T-helper 22 cell (primary cell): ENCODE results near the gene ARHGAP42.
"Not testable (repeated sequence)": the region's sequence is repeated elsewhere in the genome, so short reads cannot be mapped to it uniquely, and the experiment has no call there.

Experiments used
- DNase-seq: peaks from one replicate; pipeline ENCODE4 v3.0.0-alpha.2; 2020; ENCODE audit warnings: low read depth

The ARHGAP42 gene

GRCh38 chr11:100726680-100727079, 39.6 kb downstream of the ARHGAP42 start:
- no peak for DNase-seq

GRCh38 chr11:100727410-100727809, 40.3 kb downstream of the ARHGAP42 start:
- no peak for DNase-seq

- no peak for DNase-seq
These were observed 43.2 kb downstream of the ARHGAP42 start for GRCh38 chr11:100730266-100730665.

DNA sequence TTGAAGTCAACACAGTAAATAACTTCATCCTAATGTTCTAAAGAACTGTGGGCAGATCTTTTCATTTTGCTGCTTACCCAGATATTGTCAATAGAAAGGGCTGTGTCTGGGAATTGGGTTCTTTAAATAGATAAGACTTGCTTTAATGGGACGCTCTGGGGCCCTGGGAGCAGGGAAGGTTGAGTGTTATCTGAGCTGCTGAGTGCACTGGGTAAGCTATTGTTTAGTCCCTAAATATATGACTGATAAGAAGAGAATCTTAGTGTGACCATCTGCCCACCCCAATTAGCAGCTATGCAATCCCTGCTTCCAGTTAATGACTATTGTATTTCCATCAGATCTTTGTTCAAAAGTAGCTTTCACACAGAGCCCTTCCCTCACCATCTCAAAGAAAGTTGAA, 44.4 kb downstream of the ARHGAP42 start:
- DNase-seq: no peak

DNA sequence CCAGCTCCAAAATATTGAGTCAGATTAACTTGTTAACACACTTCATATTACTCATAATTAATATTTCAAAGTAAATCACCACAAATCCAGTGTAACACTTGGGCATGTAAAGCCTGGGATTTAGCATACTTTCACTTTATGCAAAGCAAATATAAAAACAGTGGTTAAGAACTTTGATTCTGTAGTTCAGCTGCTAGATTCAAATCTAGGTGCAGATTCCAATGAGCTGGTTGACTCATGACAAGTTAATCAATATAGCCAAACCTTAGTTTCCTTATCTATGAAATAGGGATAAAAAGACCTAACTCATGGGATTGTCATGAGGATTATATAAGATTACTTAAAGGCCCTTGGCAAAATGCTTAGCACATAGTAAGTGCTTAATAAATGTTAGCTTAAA, 45.9 kb downstream of the ARHGAP42 start:
- no peak for DNase-seq

DNA sequence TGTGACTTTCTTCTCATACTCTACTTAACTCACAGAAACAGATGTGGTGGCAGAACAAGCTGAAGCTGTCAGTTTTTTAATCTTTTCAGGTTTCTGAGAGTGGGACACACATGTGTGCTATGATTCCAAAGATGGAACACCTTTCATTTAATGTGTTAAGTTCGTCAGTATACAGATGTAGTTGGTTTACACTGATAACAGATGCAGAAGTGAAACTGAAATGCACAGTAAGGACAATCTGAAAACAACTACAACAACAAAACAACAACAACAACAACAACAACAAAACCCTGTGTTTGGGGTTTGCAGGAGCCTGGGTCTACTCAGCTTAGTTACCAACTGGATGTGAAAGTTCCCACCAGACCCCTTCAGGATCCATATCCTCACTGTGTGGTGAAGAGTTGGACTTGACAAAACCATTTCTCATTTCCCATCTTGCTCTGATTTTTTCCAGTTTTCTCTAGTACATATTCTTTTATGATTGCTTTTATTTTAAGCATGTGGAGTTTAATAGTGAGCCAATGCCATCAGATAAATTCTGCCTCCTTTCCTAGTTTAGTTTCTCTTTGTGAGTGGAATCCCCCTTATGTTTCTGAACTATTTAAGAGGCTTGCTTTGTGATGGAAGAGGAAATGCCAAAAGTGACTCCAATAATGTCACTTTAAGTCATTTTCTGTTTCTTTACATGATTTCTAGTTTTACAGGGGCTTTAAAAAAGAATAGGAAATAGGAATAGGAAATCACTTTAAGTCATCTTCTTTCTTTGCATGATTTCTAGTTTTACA, 47.8 kb downstream of the ARHGAP42 start:
- DNase-seq: no peak

DNA sequence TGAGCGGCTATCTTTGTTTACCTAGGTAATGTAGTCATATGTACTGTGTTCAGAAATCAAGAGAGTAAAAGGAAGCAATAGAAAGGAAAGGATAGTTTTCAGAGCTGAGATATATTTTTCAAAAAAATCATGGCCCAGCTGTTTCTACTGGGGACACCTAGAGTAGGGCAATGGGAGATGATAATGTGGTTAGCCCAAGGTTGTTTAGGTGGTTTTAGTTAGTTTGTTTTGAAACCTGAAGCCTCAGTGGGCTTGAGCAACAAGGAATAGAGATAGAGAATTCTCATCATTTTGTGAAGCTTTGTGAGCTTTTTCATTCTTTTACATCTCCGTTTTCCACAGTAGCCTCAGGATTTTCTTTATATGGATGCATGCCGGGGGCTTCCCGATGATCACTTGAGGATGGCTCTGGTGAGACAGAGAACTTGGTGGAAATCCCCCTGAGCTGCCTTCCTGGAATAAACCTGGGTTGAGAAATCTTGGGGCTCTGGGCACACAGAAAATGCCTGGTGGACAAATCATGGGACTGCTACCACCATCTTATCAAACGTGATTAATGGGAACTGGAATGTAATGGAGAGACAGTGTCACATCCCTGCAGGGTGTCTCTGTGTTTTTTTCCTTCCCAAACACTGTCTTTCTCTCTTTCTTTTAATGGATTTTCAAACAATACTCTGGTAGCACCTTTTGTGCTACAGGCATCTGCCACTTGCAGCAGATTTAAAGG, 49.0 kb downstream of the ARHGAP42 start:
- DNase-seq: no peak

- no peak for DNase-seq
These were observed 51.7 kb downstream of the ARHGAP42 start for GRCh38 chr11:100738701-100739270.

GRCh38 chr11:100739666-100740065, 52.6 kb downstream of the ARHGAP42 start:
- DNase-seq: no peak

GRCh38 chr11:100740440-100740839, 53.4 kb downstream of the ARHGAP42 start:
- DNase-seq: no peak

DNA sequence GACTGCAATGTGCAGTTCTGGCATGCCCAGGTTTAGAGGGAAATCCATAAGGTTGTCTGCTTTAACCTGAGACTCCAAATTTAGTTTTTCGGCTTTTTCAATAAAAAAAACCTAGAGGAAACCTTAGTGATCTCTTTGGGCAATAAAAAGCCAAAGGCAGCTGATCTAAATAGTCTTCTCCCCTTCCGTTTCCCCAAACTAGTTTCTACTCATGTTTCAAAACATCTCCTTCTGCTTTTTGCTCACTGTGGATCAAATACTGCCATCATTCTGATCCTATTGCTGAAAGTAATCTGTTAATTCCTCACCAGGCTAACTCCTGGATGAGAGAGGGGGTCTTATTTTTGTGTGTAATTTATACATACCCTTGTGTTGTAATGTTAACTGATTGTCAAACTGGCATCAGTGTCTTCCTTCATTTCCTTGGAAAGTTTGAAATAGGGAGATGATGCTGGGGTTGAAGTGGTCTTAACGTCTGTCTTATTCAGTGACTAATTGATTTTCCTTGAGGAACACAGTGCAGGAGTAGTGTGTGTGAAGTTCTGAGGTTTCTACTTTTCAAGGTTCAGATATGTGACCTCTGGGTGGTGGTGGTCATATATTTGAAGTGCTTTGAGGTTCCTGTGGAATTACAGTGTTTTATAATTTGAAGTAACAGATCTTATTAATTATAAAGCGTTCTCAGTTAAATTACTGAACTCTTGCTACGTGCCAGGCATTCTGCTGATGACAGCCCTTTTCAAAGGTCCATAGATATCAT, 55.0 kb downstream of the ARHGAP42 start:
- no peak for DNase-seq

- no peak for DNase-seq
These were observed 59.4 kb downstream of the ARHGAP42 start for GRCh38 chr11:100746448-100746847.

DNA sequence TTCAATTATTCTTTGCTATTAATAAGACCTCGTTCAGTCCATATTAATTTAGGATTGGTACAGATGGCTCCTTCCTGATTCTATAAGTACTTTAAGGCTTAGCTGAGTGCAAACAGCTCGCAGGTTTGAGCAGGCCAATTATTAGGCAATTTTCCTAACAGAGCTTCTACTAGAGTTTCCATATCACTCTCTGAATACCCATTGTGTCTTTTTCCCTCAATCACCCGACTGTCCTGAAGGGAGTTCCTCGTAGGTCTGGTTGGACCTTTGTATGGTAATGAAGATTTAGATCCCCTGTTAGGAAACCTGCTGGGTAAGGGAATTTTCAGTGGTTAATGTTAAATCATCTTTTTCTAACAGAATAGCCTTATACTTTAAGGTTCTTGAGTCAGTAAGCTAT, 61.1 kb downstream of the ARHGAP42 start:
- no peak for DNase-seq

- not testable (repeated sequence) for DNase-seq
These were observed 62.9 kb downstream of the ARHGAP42 start for GRCh38 chr11:100749887-100750565.

DNA sequence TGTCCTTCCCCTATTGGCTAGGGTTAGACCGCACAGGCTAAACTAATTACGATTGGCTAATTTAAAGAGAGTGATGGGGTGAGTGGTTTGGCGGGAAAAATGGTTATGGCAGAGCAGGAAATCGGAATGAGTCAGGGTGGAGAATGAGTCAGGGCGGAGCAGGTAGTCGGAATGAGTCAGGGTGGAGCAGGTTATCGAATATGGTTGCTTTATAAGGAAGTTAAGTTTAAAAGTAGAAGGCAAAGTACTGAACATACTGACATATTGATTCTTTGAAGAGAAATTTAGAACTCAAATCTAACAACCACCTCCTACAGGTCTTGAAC, 63.4 kb downstream of the ARHGAP42 start:
- DNase-seq: not testable (repeated sequence)

GRCh38 chr11:100752371-100753171, 65.5 kb downstream of the ARHGAP42 start:
- no peak for DNase-seq

DNA sequence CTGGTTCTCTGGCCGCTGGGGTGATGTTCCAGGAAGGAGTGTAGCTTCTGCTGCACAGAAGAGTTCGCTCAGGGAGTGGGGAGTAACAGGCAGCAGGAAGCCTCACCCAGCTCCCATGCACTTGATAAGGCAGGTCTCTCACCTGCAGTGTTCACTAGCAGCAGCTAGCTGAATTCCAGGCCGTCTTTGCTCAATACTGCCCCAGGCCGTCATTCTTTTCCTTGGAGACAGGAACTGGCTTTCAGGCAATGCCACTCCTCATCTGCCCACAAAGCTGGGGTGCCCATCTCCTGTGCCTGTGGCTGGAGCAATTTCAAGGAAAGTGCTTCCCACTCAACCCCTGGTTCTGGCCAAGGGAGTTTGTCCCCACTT, 66.1 kb downstream of the ARHGAP42 start:
- no peak for DNase-seq

DNA sequence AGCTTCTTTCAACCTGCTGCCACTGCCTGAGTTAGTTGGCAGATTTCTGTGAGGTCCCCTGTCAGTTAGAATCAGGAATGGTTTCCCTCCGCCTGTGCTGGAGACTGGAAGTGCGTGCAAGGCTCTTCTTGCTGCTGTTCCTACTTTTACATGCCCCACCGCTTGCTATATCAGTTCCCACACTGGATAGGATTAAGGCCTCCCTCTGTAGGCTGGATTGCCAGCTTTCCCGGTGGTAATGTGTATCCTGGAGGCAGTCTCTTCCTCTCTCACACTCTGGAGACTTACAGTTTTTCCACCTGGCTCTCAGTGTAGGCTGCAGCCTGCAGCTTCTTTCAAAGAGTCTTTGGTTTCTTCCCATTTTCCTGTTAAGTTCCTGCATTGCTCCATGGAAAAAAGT, 66.5 kb downstream of the ARHGAP42 start:
- no peak for DNase-seq

DNA sequence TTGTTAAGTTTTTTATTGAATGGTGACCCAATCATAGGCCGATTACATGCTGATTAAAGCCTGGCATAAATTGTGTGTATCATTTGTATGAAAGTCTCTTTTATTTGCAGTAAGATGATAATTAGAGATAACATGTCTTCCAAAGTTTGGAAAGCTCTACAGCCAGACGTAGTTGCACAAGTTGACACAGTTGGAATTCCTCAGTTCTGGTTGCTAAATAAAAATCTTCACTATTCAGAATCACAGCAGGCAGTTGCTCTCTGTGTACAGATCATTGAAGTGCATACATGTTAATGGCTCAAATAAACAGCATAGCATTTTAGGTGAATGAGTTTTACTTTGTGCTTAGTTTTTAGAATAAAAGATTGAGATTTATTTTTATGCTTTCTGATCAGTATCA, 69.5 kb downstream of the ARHGAP42 start:
- DNase-seq: no peak

GRCh38 chr11:100757646-100758045, 70.6 kb downstream of the ARHGAP42 start:
- DNase-seq: no peak

- DNase-seq: no peak
These were observed 72.0 kb downstream of the ARHGAP42 start for GRCh38 chr11:100759106-100759505.
